GM12878 (cell line): Measurements from ENCODE around the gene FNDC3B.

ENCODE experiments used
- CBFB ChIP-seq: IDR thresholded peaks from 2 replicates; pipeline ENCODE4 v1.6.1; 2016; ENCODE audit warnings: antibody characterized with exemption, low read depth
- CBX5 ChIP-seq: sonication (generic); IDR thresholded peaks from 2 replicates; pipeline ENCODE4 v1.6.1; 2016; ENCODE audit warnings: low read depth, moderate library complexity, mild to moderate bottlenecking, inconsistent platforms
- EZH2 ChIP-seq: IDR thresholded peaks from 2 replicates; pipeline ENCODE4 v1.6.1; 2012; ENCODE audit warnings: low read depth, mild to moderate bottlenecking, control low read depth, inconsistent platforms, low read length, borderline replicate concordance; ENCODE audit not compliant: control insufficient read depth
- HCFC1 ChIP-seq: fragments of 150-350 bp; IDR thresholded peaks from 2 replicates; pipeline ENCODE4 v1.6.1; 2014; ENCODE audit warnings: low read length
- POLR2A ChIP-seq: IDR thresholded peaks from 2 replicates; pipeline ENCODE4 v1.6.1; 2011; ENCODE audit warnings: low read depth, mild to moderate bottlenecking, low read length
- REST ChIP-seq: IDR thresholded peaks from 2 replicates; pipeline ENCODE4 v1.6.1; 2012; ENCODE audit warnings: mild to moderate bottlenecking, low read depth, low read length
- USF2 ChIP-seq: IDR thresholded peaks from 2 replicates; pipeline ENCODE4 v1.6.1; 2011; ENCODE audit warnings: low read depth, low read length, improper control_type of control experiment, borderline replicate concordance
- YY1 ChIP-seq: IDR thresholded peaks from 2 replicates; pipeline ENCODE4 v1.6.1; 2011; ENCODE audit warnings: low read depth, mild to moderate bottlenecking, low read length
- ZNF592 ChIP-seq: fragments of 450-650 bp; IDR thresholded peaks from 2 replicates; pipeline ENCODE4 v1.6.1; 2017; ENCODE audit warnings: mild to moderate bottlenecking, moderate library complexity

- no peak for TF ChIP-seq HCFC1
- no peak for TF ChIP-seq EZH2
- TF ChIP-seq REST: no peak
- no peak for TF ChIP-seq CBX5
- TF ChIP-seq CBFB: no peak
- TF ChIP-seq POLR2A: no peak
- no peak for TF ChIP-seq YY1
- no peak for TF ChIP-seq USF2
- no peak for TF ChIP-seq ZNF592
Measured at GRCh38 chr3:172275586-172275985, 236.2 kb downstream of the FNDC3B start.
